ENCODE measurements around the gene FLACC1. TPM values are rescaled to one million over a fixed set of nuclear protein-coding genes. Genes with fewer than 3 reads are reported as not detected.

The FLACC1 gene, protein sequence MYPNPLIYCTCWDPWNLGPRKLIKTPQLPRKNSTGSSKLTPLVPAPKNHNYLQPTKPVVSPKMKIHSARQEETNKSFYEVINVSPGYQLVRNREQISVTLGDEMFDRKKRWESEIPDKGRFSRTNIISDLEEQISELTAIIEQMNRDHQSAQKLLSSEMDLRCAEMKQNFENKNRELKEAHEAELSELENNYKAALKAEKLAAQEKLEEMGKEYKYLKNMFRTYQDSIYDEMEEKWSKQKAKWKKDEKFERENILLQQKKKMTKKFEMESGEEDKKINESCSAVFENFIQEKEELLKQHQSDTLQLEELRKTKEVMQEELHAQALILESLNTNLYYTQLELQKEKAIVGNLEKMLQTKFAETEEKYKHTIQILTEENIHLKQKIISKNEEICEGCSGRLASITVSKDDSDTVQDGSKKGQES
- 1 to 10 TPM in 1 of 6 experiments, under 1 TPM in 5; 0.74 to 2.0 (median 0.91) TPM for total RNA-seq
- long read RNA-seq, partial matches to known transcripts: 0 of 1 reads
- long read RNA-seq, other reads (novel, unspliced or antisense): 1 of 1 reads

DNA sequence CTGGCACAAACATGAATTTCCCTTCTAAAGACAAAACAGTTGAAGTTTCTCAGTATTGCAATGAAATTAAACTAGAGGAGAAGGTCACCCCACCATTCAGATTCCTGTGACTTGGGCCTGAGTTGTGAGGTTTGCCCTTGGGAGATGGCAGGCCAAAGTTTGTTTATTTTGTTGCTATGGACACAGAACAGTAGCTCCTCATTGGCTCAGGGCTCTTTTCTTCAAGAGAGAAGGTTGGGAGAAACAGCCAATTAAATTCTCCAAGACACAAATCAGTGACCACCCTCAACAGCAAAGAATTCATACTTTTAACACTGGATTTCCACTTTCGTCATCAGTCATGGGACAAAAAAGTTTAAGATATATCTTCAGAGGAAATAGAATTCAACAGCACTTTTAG lies at the start of gene FLACC1:
Gene FLACC1, minus strand, starts transcription at position 125 of the 400 bp plus-strand sequence. CDS start 5,941 bp downstream, outside the sequence.
- no peak for DNase-seq
- Histone ChIP-seq H3K27ac (peak within 1 kb of the TSS in 1 of 3 donors; percentile 5), H3K4me1 (no peaks in the 10 kb centered on the region), H3K36me3 (no peaks in the 10 kb centered on the region), H3K27me3 (no peaks in the 10 kb centered on the region), H3K4me3 (no peak within 1 kb of the TSS), H3K9me3 (no peaks in the 10 kb centered on the region)
- intact Hi-C loops (cut with DNase I): no loop called here
- TF ChIP-seq, protein P1, sequence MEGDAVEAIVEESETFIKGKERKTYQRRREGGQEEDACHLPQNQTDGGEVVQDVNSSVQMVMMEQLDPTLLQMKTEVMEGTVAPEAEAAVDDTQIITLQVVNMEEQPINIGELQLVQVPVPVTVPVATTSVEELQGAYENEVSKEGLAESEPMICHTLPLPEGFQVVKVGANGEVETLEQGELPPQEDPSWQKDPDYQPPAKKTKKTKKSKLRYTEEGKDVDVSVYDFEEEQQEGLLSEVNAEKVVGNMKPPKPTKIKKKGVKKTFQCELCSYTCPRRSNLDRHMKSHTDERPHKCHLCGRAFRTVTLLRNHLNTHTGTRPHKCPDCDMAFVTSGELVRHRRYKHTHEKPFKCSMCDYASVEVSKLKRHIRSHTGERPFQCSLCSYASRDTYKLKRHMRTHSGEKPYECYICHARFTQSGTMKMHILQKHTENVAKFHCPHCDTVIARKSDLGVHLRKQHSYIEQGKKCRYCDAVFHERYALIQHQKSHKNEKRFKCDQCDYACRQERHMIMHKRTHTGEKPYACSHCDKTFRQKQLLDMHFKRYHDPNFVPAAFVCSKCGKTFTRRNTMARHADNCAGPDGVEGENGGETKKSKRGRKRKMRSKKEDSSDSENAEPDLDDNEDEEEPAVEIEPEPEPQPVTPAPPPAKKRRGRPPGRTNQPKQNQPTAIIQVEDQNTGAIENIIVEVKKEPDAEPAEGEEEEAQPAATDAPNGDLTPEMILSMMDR (IDR thresholded peaks at IDR 0.05): no peak
- no peak for TF ChIP-seq POLR2A (IDR thresholded peaks at IDR 0.05)
- ATAC-seq: peak in 2 of 4 donors; percentile 19 to 65
- WGBS (ENCODE audit: insufficient coverage, low coverage, low lambda C conversion rate, missing lambda C conversion rate): 60% methylated on average over 1 of the region's 1 CpG

DNA sequence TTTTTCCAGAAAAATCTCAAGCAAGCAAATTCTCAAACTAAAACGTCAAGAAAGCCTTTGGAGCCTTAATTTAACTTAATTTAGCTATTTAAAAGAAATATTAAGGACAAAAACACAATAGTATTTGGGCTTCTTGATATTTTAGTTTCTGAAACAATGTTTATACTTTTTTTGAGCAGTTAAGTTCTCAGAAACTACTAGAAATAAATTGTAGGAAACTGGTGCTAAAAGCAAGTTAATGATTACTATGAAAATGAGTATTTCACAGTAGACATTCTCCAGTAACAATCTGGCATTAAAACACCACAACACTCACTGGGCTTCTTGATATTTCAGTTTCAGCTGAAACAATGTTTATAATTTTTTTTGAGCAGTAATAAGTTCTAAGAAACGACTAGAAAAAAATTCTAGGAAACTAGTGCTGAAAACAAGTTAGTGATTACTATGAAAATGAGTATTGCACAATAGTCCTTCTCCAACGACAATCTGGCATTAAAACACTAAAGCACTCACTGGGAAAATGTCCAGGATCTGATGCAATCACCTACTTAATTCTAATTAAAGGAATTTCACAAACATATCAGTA lies 49.0 kb upstream of the FLACC1 start:
- TF ChIP-seq POLR2A (IDR thresholded peaks at IDR 0.05): no peak
- TF ChIP-seq, protein P1 (IDR thresholded peaks at IDR 0.05): no peak
- H3K9me3 ChIP-seq: no peaks in the 10 kb centered on the region
- H3K4me1 ChIP-seq: peaks cover 0 to 24% (median 10%) of the 10 kb centered on the region in 4 donors
- WGBS (ENCODE audit: insufficient coverage, low coverage, low lambda C conversion rate, missing lambda C conversion rate): 7% methylated on average over 3 of the region's 3 CpGs
- no peak for DNase-seq
- peak overlapping the region in 1 of 3 donors; percentile 9 for H3K4me3 ChIP-seq
- peak; percentile 43 to 80 (median 72) for ATAC-seq
- intact Hi-C loops (cut with DNase I): no loop called here
- H3K27ac ChIP-seq: peak overlapping the region; percentile 71 to 88 (median 84)
- no peaks in the 10 kb centered on the region for H3K27me3 ChIP-seq
- no peaks in the 10 kb centered on the region for H3K36me3 ChIP-seq

DNA sequence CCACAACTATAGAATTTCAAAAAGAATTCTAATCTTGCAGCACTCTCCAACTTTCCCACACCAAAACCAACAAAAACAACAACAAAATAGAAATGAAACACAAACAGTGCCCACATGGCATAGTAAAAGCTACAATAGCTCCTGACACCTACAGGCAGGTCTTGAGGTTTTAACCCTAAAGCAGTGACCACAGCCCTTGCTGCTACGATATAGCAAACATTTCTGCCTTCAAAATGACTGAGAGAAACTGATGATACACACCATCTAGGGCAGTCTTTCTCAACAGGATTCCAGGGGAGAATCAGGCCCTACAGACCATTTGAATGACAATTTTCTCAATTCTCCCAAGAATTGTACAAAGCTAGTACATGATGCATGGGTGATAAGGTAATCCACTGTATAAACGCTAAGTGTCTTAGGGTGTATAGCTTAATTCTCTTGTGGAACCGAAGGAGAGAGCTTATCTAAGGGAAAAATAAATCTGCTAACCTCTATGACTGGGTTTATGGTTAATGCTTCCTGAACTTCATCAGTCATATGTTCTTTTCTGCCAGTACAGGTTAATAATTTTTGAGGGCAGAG lies 47.6 kb upstream of the FLACC1 start:
- H3K27ac ChIP-seq: peak overlapping the region in 1 of 3 donors; percentile 88
- peaks cover 0 to 24% (median 10%) of the 10 kb centered on the region in 4 donors for H3K4me1 ChIP-seq
- H3K27me3 ChIP-seq: no peaks in the 10 kb centered on the region
- TF ChIP-seq POLR2A (IDR thresholded peaks at IDR 0.05): no peak
- TF ChIP-seq, protein P1 (IDR thresholded peaks at IDR 0.05): no peak
- intact Hi-C loops (cut with DNase I): no loop called here
- no peaks in the 10 kb centered on the region for H3K9me3 ChIP-seq
- ATAC-seq (peak in 1 of 4 donors; percentile 10), DNase-seq (no peak)
- WGBS (ENCODE audit: insufficient coverage, low coverage, low lambda C conversion rate, missing lambda C conversion rate): 71% methylated on average over 3 of the region's 3 CpGs
- no peak overlapping the region for H3K4me3 ChIP-seq
- H3K36me3 ChIP-seq: no peaks in the 10 kb centered on the region

DNA sequence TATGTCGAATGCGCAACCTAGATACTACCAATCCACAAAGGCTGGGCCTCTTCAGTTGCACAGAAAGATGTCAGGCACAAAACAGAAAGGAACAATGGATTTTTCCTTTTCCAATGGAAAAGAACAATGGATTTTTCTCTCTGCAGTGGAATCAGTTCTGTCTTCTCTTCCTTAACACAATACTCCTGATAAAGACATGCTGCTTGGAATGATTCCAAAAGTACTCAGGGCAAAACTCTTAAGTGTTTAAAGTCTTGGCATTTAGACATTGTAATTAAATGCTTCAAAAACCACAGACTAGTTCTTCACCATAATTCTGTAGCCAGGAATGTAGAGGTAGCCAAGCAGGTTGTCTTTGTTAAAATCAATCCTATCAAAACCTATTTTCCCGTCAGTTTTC lies 46.7 kb upstream of the FLACC1 start:
- intact Hi-C loops (cut with DNase I): no loop called here
- no peak for TF ChIP-seq POLR2A (IDR thresholded peaks at IDR 0.05)
- TF ChIP-seq, protein P1 (IDR thresholded peaks at IDR 0.05): no peak
- 71% methylated on average over 3 of the region's 3 CpGs for WGBS (ENCODE audit: insufficient coverage, low coverage, low lambda C conversion rate, missing lambda C conversion rate)
- Histone ChIP-seq H3K4me1 (peaks cover 0 to 18% (median 7%) of the 10 kb centered on the region in 4 donors), H3K36me3 (peaks cover 0 to 5% (median 0%) of the 10 kb centered on the region in 4 donors), H3K9me3 (no peaks in the 10 kb centered on the region), H3K27me3 (no peaks in the 10 kb centered on the region), H3K27ac (no peak overlapping the region), H3K4me3 (no peak overlapping the region)
- ATAC-seq (no peak), DNase-seq (no peak)

Measured in right lobe of liver (tissue), 6 donors.